Choroid plexus epithelial cell (primary cell): ENCODE data around the gene SHISA4.

Source experiments
- DNase-seq: peaks from one replicate; pipeline ENCODE4 v3.0.0-alpha.2; 2010; ENCODE audit warnings: low read depth
- H3K4me3 ChIP-seq: 2 replicates; pipeline ENCODE4 v1.5.1; 2011; ENCODE audit warnings: low read depth, mild to moderate bottlenecking, control low read depth, low read length, moderate library complexity
- CTCF ChIP-seq: conservative IDR thresholded peaks from 2 replicates; pipeline ENCODE4 v1.5.1; 2011; ENCODE audit warnings: low read depth, mild to moderate bottlenecking, control low read depth, inconsistent platforms, low read length, moderate library complexity

Gene SHISA4

GRCh38 chr1:201892211-201892610 lies 3.5 kb downstream of the SHISA4 start:
- TF ChIP-seq CTCF: no peak
- H3K4me3 ChIP-seq: no peak overlapping the region
- no peak for DNase-seq

GRCh38 chr1:201893431-201893830 lies 4.7 kb downstream of the SHISA4 start:
- no peak for TF ChIP-seq CTCF
- no peak for DNase-seq
- H3K4me3 ChIP-seq: no peak overlapping the region

GRCh38 chr1:201894343-201895119 lies 5.8 kb downstream of the SHISA4 start:
- no peak overlapping the region for H3K4me3 ChIP-seq
- TF ChIP-seq CTCF: no peak
- DNase-seq: no peak

GRCh38 chr1:201895120-201895665 lies 6.5 kb downstream of the SHISA4 start:
- H3K4me3 ChIP-seq: no peak overlapping the region
- no peak for TF ChIP-seq CTCF

GRCh38 chr1:201895913-201896807 lies 7.5 kb downstream of the SHISA4 start:
- peak; percentile 94 for DNase-seq
- peak; percentile 97 for TF ChIP-seq CTCF
- H3K4me3 ChIP-seq: no peak overlapping the region

More at GRCh38 chr1:201895120-201895665, 6.5 kb downstream of the SHISA4 start:
- no peak for DNase-seq

GRCh38 chr1:201896951-201897391 lies 8.3 kb downstream of the SHISA4 start:
- DNase-seq: no peak

More at GRCh38 chr1:201896951-201897391, 8.3 kb downstream of the SHISA4 start:
- peak; percentile 29 for TF ChIP-seq CTCF
- no peak overlapping the region for H3K4me3 ChIP-seq
